Measurements from ENCODE around the gene BAHD1.

The BAHD1 gene

DNA sequence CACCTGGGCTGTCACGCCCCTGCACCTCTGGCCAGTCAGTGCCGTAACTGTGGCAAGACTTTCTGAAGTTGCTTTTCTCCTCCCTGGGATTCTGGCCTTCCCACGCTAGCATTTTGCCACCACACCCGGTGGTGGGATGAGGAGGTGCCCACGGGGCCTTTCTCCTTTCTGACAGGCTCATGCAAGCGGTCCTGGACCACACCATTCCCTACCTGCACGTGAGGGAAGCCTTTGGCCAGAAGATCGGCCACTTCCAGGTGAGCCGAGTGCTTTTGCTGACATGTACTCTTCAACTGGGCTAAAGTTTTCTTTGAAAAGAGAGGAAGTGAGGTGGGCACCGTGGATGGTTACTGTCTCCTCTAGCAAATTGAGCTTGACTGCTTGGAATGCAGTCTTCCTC is 25.5 kb upstream of the BAHD1 start:
- DNase-seq (ENCODE audit: low spot score in 2 of 2): no peak
- Mint-ChIP-seq H3K4me3 (no peak overlapping the region), H3K27ac (no peak overlapping the region), H3K27me3 (no peaks in the 10 kb centered on the region), H3K9me3 (no peaks in the 10 kb centered on the region), H3K36me3 (peaks cover 31% of the 10 kb centered on the region), H3K4me1 (no peaks in the 10 kb centered on the region)
- ATAC-seq (ENCODE audit: low read depth): no peak

DNA sequence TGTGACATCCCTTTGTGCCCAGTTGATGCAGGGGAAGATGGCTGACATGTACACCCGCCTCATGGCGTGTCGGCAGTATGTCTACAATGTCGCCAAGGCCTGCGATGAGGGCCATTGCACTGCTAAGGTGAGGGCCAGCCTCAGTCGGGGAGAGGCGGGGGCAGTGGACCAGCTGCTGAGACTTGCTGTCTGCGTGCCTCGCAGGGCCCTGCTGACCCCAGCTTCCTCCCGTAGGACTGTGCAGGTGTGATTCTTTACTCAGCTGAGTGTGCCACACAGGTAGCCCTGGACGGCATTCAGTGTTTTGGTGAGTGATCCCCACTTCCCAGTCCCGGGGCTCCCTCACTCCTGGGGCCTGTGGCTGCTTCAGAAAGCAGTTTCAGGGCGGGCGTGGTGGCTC is 24.7 kb upstream of the BAHD1 start:
- no peaks in the 10 kb centered on the region for H3K27me3 Mint-ChIP-seq

DNA sequence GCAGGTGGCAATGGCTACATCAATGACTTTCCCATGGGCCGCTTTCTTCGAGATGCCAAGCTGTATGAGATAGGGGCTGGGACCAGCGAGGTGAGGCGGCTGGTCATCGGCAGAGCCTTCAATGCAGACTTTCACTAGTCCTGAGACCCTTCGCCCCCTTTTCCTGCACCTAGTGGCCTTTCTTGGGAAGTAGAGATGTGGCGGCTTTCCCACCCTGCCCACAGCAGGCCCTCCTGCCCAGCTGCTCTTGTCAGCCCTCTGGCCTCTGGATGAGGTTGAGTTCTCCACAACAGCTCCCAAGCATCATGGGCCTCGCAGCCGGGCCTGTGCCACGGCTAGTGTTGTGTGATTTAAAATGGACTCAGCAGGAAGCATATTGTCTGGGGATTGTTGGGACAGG is 22.6 kb upstream of the BAHD1 start:
- DNase-seq (ENCODE audit: low spot score in 2 of 2) (no peak), ATAC-seq (ENCODE audit: low read depth) (no peak)
- H3K27me3 Mint-ChIP-seq: no peaks in the 10 kb centered on the region
- peaks cover 14% of the 10 kb centered on the region for H3K36me3 Mint-ChIP-seq
- H3K9me3 Mint-ChIP-seq: no peaks in the 10 kb centered on the region
- no peak overlapping the region for H3K27ac Mint-ChIP-seq
- H3K4me3 Mint-ChIP-seq: no peak overlapping the region
- peaks cover 2% of the 10 kb centered on the region for H3K4me1 Mint-ChIP-seq

More for the DNA sequence above, 24.7 kb upstream of the BAHD1 start:
- Mint-ChIP-seq H3K27ac (no peak overlapping the region), H3K9me3 (no peaks in the 10 kb centered on the region), H3K4me3 (no peak overlapping the region), H3K4me1 (no peaks in the 10 kb centered on the region), H3K36me3 (peaks cover 26% of the 10 kb centered on the region)
- no peak for ATAC-seq (ENCODE audit: low read depth)
- DNase-seq (ENCODE audit: low spot score in 2 of 2): no peak

DNA sequence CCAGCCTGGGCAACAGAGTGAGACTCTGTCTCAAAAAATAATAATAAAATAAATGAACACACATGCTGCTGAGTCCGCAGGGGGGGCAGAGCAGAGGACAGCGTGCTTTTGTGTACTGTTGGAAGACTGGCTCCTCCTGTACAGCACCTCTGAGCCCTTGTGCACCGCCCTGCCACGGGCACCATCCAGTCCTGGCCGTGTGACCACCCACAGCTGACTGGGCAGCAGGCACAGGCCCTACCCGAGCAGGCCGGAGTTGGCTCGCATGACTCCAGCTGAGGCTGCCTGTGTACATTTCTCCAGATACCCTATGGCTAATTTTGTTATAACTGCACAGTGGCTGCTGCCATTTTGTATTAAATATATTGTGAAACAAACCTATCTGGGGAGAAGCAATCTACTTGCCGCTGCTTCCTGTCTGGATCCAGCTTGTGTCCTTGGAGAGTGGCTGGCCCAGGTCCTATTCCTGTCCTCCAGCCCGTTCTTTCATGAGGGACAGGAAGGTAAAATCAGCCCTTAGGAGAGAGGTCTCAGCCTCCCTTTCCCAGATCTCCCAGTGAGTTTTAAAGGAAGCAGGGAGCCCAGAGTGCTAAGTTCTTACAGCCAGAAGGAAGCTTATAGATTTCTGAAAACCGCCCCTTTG is 20.6 kb upstream of the BAHD1 start:
- Mint-ChIP-seq H3K9me3 (no peaks in the 10 kb centered on the region), H3K27ac (no peak overlapping the region)

DNA sequence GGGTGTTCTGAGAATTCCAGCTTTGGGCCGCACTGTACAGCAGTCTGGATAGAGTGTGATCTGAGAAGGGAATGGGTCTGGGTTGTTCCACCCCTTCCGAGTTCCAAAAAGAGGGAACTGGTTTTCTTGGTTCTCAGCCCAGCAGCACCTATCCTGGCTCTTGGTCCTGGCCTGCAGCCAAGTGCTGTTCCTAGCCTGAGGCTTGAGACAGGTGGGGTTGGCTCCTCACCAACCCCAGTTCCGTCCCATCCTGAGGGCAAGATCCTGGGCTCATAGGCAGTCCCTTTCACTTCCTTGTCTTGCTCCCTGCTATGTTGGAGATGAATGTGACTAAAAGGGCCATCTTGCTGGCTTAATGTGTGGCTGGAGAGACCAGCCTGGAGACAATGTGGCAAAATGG is 20.0 kb upstream of the BAHD1 start:
- no peak for ATAC-seq (ENCODE audit: low read depth)
- H3K4me1 Mint-ChIP-seq: peaks cover 2% of the 10 kb centered on the region
- peaks cover 12% of the 10 kb centered on the region for H3K36me3 Mint-ChIP-seq
- no peak overlapping the region for H3K4me3 Mint-ChIP-seq
- H3K27ac Mint-ChIP-seq: no peak overlapping the region
- H3K27me3 Mint-ChIP-seq: no peaks in the 10 kb centered on the region
- no peaks in the 10 kb centered on the region for H3K9me3 Mint-ChIP-seq
- DNase-seq (ENCODE audit: low spot score in 2 of 2): no peak

More for the DNA sequence above, 20.6 kb upstream of the BAHD1 start:
- Mint-ChIP-seq H3K4me3 (no peak overlapping the region), H3K27me3 (no peaks in the 10 kb centered on the region), H3K36me3 (peaks cover 15% of the 10 kb centered on the region), H3K4me1 (peaks cover 2% of the 10 kb centered on the region)
- ATAC-seq (ENCODE audit: low read depth) (no peak), DNase-seq (ENCODE audit: low spot score in 2 of 2) (no peak)

DNA sequence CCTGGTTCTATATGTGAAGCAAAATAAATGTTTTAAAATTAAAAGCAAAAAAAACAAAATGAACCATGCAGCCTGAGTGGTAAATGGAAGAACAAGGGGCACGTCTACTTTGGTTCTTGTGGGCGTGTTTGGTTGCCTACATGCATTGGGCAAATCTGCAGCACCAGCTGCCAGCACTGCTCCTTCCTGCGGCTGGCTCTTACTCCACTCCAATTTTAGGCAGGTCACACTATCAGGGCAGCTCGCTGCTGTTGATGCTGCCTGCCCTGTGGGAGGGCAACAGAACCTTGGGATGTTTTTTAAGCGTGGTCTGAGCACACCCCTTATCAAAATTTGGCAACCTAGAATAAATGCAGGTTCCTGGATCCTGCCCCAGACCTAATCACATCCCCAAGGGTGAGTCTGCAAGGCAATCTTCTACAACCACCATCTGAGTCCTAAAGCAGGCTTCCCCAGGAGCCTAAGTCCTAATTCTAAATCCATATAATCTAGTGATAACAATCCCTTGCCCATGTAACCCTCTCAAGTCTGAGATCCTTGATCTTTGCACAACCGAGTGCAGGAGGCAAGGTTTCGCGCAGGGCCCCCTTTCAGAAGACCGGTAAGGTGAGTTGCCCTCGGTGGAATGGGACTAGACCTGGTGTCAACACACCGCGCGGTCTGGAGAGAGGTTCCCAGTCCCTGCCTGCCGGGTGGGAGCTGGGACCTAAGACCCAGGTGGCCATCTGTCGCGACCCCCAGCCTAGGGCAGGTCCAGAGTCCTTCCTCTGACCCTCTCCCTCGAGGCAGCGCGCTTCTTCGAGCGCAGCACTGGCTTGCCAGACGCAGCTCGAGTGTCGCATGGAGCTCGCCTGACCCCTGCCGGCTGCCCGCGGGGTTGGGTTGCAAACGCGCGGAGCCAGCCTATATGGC is 19.3 kb upstream of the BAHD1 start:
- no peak overlapping the region for H3K27ac Mint-ChIP-seq

DNA sequence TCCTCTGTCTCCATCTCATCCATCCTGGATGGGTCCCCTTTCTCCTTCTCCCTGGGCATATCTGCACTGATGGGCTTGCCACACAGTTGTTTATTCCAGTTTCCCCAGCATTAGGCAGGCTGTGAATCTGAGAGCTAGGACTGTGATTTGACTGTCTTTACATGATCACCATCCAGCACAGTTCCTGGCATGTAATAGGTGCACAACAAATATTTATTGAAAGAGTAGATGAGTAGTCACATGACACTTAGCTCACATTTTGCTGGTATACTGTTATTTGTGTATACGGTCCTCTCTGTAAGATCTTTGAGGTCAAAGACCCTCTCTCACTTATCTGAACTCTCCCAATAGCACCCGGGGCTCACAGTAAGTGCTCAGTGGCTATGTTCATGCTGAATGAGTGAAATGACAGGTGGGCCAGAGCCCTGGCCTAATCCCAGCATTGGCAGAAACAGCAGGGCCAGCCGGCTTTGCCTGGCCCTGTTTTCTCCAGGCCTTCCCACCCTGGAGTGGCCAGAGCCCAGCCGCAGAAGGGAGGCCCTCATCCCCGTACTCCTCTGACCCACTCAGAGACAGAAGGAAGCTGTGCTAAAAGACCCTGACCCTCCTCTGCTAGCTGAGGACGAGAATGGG is 16.2 kb upstream of the BAHD1 start:
- no peaks in the 10 kb centered on the region for H3K9me3 Mint-ChIP-seq
- H3K27ac Mint-ChIP-seq: no peak overlapping the region
- DNase-seq (ENCODE audit: low spot score in 2 of 2) (no peak), ATAC-seq (ENCODE audit: low read depth) (no peak)
- H3K4me1 Mint-ChIP-seq: peaks cover 2% of the 10 kb centered on the region
- H3K27me3 Mint-ChIP-seq: no peaks in the 10 kb centered on the region
- no peak overlapping the region for H3K4me3 Mint-ChIP-seq
- H3K36me3 Mint-ChIP-seq: peaks cover 12% of the 10 kb centered on the region

More for the DNA sequence above, 19.3 kb upstream of the BAHD1 start:
- H3K4me3 Mint-ChIP-seq: no peak overlapping the region
- H3K4me1 Mint-ChIP-seq: peaks cover 2% of the 10 kb centered on the region
- ATAC-seq (ENCODE audit: low read depth) (peak; percentile 99), DNase-seq (ENCODE audit: low spot score in 2 of 2) (peak; percentile 79 to 90)
- no peaks in the 10 kb centered on the region for H3K27me3 Mint-ChIP-seq
- H3K9me3 Mint-ChIP-seq: no peaks in the 10 kb centered on the region
- peaks cover 11% of the 10 kb centered on the region for H3K36me3 Mint-ChIP-seq

DNA sequence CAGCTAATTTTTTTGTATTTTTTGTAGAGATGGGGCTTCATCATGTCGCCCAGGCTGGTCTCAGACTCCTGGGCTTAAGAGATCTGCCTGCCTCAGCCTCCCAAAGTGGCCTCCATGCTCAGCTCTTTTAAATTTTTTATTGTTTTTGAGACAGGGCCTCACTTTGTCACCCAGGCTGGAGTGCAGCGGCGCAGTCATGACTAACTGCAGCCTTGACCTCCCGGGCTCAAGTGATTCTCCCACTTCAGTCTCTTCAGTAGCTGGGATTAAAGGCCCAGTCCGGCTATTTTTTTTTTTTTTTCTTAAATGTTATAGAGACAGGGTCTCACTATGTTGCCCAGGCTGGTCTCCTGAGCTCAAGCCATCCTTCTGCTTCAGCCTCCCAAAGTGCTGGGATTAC is 15.1 kb upstream of the BAHD1 start:
- Mint-ChIP-seq H3K9me3 (no peaks in the 10 kb centered on the region), H3K4me3 (no peak overlapping the region), H3K4me1 (peaks cover 2% of the 10 kb centered on the region), H3K27me3 (no peaks in the 10 kb centered on the region), H3K36me3 (peaks cover 12% of the 10 kb centered on the region), H3K27ac (no peak overlapping the region)
- no peak for DNase-seq (ENCODE audit: low spot score in 2 of 2)
- no peak for ATAC-seq (ENCODE audit: low read depth)

DNA sequence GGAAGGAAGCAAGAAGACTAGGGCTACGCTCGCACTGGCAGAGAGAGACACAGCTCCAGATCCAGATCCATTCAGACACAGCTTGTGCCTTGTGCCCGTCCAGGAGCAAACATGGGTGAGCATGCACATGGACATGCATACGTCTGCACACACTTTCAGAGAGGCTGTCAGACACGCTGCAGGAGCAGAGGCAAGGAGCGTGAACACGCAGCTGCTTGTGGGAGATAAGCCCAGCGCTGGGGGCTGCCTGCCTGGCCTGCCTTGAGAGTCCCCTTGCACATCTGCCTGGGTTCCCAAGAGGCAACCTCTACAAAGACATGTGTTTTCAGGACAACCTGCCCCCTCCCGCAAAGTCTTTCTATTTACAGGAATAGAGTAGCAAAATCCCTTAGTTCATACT is 13.6 kb upstream of the BAHD1 start:
- no peak overlapping the region for H3K27ac Mint-ChIP-seq
- no peaks in the 10 kb centered on the region for H3K27me3 Mint-ChIP-seq
- DNase-seq (ENCODE audit: low spot score in 2 of 2) (no peak), ATAC-seq (ENCODE audit: low read depth) (no peak)
- peaks cover 12% of the 10 kb centered on the region for H3K36me3 Mint-ChIP-seq
- H3K4me3 Mint-ChIP-seq: no peak overlapping the region
- no peaks in the 10 kb centered on the region for H3K9me3 Mint-ChIP-seq
- H3K4me1 Mint-ChIP-seq: no peaks in the 10 kb centered on the region

DNA sequence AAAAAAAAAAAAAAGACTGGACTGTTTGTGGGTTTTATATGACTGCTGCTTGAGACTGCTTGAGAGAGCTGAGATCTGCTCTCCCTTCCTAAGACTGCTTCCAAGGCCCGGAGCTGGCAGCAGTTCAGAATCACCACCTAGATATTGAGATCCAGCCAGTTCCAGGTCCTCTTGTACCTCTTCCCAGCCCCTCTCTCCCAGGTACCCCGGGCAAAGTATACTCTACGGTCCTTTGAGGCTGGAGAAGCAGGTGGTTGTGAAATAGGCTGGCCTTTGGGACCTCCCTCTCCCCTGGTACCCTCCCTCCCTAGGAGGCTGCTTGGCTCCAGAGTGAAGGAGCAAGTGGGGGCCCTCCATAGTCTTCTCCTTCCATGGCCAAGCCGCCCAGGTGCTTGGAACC is 12.6 kb upstream of the BAHD1 start:
- Mint-ChIP-seq H3K4me3 (no peak overlapping the region), H3K27me3 (no peaks in the 10 kb centered on the region), H3K36me3 (peaks cover 12% of the 10 kb centered on the region), H3K4me1 (no peaks in the 10 kb centered on the region), H3K27ac (no peak overlapping the region), H3K9me3 (no peaks in the 10 kb centered on the region)
- no peak for ATAC-seq (ENCODE audit: low read depth)
- DNase-seq (ENCODE audit: low spot score in 2 of 2): no peak

DNA sequence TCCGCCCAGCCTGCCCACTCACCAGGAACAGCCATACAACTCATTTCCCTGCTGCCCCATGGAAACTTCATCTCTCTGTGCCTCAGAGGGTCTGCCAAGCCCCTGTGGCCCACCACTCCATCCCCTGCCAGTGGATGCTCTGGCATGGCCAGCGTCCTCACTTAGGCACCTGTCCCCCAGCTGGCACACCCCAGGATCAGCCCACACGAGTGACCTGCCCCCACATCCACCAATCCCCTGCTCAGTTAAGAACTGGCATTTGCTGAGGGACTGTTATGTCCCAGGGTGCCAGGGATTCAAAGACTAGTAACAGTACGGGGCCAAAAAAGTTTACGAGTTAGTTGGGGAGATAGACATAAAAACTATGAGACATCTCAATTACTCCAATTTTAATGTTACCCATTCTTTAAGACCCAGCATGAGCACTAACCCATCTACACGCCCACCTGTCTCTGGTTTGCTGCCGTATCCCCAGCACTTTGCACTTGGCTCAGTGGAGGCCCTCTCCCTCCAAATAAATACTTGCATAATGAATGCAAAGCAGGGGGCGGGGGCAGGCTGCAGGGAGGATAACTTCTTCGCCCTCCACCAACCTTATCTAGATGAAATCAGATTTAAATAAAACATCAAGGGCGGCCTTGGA is 11.6 kb upstream of the BAHD1 start:
- Mint-ChIP-seq H3K4me1 (no peaks in the 10 kb centered on the region), H3K9me3 (no peaks in the 10 kb centered on the region), H3K27ac (no peak overlapping the region), H3K27me3 (no peaks in the 10 kb centered on the region), H3K4me3 (no peak overlapping the region), H3K36me3 (peaks cover 11% of the 10 kb centered on the region)
- ATAC-seq (ENCODE audit: low read depth): no peak
- no peak for DNase-seq (ENCODE audit: low spot score in 2 of 2)

DNA sequence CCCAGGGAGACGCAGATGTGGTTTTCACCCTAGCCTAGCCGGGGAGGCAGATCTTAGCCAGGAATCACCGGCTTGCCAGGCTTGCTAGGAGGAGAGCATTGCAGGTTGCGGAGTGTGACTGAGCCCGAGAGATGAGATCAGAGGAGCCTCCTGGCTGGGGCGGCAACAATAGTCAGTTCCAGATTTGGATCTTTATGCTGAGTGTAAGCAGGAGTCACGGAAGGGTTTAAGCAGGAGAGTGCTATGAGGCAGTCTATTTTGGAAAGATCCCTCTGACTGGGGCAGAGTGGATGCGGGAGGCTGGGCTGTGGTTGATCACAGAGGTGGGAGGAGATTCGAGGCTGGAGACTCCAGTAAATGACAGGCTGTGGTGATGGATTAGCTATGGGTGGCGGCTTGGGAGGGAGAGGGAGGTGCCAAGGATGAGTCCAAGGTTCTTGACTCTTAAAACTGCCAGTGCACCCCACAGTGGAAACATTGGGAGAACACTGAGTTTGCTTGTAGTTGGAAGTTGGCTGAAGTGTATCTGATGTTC is 10.4 kb upstream of the BAHD1 start:
- H3K27ac Mint-ChIP-seq: no peak overlapping the region
- no peaks in the 10 kb centered on the region for H3K4me1 Mint-ChIP-seq
- peaks cover 6% of the 10 kb centered on the region for H3K36me3 Mint-ChIP-seq
- no peaks in the 10 kb centered on the region for H3K9me3 Mint-ChIP-seq
- no peak overlapping the region for H3K4me3 Mint-ChIP-seq
- DNase-seq (ENCODE audit: low spot score in 2 of 2) (no peak), ATAC-seq (ENCODE audit: low read depth) (no peak)
- no peaks in the 10 kb centered on the region for H3K27me3 Mint-ChIP-seq

DNA sequence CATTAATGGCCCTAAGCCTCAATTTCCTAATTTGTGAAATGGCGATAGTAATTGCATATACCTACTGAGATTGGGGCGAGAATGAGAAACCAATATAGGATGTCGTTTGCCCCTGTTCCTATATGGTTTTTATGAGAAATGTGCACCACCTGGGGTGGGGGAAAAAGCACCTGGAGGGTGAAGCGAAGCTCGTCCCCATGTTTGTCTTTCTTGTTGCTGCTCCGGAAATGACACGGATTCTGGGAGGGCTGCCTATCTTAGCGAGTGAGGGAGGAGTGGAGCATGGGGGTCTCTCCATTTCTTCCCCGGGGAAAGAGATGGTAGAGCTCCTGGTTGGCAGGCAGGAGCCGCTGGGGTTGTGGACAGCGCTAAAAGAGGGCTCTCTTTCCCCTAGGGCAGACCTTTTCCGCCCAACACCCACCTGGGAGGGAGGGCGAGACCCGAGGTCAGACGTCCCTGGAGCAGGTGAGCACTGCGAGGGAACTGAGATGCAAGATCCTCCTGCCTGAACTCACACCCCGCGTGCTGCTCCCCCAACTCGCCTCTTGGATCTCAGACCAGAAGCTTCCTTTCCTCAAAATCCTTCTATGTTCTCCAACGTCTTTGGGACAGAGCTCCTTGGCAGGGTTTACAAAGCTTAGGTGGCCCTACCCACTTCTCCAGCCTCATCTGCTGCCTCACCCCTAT is 5.6 kb upstream of the BAHD1 start:
- ATAC-seq (ENCODE audit: low read depth) (no peak), DNase-seq (ENCODE audit: low spot score in 2 of 2) (no peak)
- Mint-ChIP-seq H3K27ac (no peak overlapping the region), H3K27me3 (peaks cover 10% of the 10 kb centered on the region), H3K4me3 (no peak overlapping the region), H3K4me1 (peaks cover 31% of the 10 kb centered on the region), H3K36me3 (peaks cover 2% of the 10 kb centered on the region), H3K9me3 (no peaks in the 10 kb centered on the region)
